ENCODE measurements around the gene MVP.

The MVP gene

DNA sequence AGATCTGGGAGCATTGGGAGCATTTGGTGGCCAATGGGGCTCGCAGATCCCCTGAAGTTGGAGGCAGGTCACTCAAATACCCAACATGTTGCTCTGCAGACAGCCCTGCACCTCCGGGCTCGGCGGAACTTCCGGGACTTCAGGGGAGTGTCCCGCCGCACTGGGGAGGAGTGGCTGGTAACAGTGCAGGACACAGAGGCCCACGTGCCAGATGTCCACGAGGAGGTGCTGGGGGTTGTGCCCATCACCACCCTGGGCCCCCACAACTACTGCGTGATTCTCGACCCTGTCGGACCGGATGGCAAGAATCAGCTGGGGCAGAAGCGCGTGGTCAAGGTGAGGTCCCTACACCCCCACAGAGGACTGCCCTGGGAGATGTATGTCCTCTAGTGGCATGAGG is 16.4 kb downstream of the MVP start:
- H3K4me3 ChIP-seq (ENCODE audit: low read depth, low read length), result no peak overlapping the region
- TF ChIP-seq, protein P1, sequence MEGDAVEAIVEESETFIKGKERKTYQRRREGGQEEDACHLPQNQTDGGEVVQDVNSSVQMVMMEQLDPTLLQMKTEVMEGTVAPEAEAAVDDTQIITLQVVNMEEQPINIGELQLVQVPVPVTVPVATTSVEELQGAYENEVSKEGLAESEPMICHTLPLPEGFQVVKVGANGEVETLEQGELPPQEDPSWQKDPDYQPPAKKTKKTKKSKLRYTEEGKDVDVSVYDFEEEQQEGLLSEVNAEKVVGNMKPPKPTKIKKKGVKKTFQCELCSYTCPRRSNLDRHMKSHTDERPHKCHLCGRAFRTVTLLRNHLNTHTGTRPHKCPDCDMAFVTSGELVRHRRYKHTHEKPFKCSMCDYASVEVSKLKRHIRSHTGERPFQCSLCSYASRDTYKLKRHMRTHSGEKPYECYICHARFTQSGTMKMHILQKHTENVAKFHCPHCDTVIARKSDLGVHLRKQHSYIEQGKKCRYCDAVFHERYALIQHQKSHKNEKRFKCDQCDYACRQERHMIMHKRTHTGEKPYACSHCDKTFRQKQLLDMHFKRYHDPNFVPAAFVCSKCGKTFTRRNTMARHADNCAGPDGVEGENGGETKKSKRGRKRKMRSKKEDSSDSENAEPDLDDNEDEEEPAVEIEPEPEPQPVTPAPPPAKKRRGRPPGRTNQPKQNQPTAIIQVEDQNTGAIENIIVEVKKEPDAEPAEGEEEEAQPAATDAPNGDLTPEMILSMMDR (IDR thresholded peaks at IDR 0.05; ENCODE audit: low read depth, low read length, missing control alignments), result no peak
- no peak for DNase-seq (ENCODE audit: low read depth)

DNA sequence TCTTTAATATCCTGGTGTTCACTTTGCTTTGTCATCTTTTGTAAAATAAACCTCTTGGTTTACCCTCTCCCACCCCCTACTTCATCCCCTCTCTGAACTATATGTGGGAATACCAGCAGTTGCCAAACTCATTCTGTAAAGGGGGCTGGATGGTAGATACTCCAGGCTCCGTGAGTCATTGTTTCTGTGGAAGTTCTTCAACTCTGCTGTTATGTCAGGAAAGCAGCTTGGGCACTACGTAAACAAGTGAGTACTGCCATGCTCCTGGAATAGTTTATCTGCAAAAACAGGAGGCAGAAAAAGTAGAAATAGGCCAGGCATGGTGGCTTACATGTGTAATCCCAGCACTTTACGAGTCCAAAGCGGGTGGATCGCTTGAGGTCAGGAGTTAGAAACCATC is 17.6 kb downstream of the MVP start:
- no peak overlapping the region for H3K4me3 ChIP-seq (ENCODE audit: low read depth, low read length)
- TF ChIP-seq, protein P1 (IDR thresholded peaks at IDR 0.05; ENCODE audit: low read depth, low read length, missing control alignments), result no peak
- DNase-seq (ENCODE audit: low read depth), result no peak

DNA sequence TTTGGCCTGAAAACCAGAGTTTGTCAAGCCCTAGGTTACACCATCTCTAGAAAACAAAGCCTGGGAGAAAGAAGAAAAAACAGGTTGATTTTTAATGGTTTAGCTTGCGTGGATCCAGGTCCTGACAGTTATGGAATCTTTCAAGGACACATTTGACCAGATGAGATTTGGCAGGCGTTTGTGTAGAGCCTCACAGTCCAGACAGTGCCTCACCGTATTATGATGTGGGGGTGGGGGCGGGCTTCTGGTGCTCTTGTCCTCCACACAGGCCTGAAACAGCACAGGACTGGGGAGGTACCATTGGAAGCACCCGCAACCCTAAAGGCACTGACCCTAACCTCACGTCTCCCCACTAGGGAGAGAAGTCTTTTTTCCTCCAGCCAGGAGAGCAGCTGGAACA is 19.6 kb downstream of the MVP start:
- DNase-seq (ENCODE audit: low read depth), result no peak

DNA sequence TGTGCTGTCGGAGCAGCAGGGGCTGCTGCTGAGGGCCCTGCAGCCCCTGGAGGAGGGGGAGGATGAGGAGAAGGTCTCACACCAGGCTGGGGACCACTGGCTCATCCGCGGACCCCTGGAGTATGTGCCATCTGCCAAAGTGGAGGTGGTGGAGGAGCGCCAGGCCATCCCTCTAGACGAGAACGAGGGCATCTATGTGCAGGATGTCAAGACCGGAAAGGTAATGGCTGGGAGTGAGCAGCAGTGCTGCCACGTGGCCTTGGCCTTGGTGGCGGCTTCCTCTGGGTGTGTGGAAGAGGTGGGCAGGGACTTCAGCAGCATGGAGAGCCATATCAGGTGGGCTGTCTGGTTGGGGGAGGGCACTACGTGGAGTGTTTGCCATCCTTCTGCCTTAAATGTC is 20.0 kb downstream of the MVP start:
- H3K4me3 ChIP-seq (ENCODE audit: low read depth, low read length), result no peak overlapping the region
- TF ChIP-seq, protein P1 (IDR thresholded peaks at IDR 0.05; ENCODE audit: low read depth, low read length, missing control alignments), result no peak
- no peak for DNase-seq (ENCODE audit: low read depth)

More for the DNA sequence above, 19.6 kb downstream of the MVP start:
- H3K4me3 ChIP-seq (ENCODE audit: low read depth, low read length), result no peak overlapping the region
- TF ChIP-seq, protein P1 (IDR thresholded peaks at IDR 0.05; ENCODE audit: low read depth, low read length, missing control alignments), result no peak

DNA sequence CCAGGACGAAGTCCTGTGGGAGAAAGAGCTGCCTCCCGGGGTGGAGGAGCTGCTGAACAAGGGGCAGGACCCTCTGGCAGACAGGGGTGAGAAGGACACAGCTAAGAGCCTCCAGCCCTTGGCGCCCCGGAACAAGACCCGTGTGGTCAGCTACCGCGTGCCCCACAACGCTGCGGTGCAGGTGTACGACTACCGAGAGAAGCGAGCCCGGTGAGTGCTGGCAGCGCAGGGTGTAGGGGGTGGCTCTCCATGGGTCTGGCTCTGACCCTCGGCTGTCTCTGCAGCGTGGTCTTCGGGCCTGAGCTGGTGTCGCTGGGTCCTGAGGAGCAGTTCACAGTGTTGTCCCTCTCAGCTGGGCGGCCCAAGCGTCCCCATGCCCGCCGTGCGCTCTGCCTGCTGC is 21.4 kb downstream of the MVP start:
- TF ChIP-seq, protein P1 (IDR thresholded peaks at IDR 0.05; ENCODE audit: low read depth, low read length, missing control alignments), result no peak
- H3K4me3 ChIP-seq (ENCODE audit: low read depth, low read length), result no peak overlapping the region
- no peak for DNase-seq (ENCODE audit: low read depth)

DNA sequence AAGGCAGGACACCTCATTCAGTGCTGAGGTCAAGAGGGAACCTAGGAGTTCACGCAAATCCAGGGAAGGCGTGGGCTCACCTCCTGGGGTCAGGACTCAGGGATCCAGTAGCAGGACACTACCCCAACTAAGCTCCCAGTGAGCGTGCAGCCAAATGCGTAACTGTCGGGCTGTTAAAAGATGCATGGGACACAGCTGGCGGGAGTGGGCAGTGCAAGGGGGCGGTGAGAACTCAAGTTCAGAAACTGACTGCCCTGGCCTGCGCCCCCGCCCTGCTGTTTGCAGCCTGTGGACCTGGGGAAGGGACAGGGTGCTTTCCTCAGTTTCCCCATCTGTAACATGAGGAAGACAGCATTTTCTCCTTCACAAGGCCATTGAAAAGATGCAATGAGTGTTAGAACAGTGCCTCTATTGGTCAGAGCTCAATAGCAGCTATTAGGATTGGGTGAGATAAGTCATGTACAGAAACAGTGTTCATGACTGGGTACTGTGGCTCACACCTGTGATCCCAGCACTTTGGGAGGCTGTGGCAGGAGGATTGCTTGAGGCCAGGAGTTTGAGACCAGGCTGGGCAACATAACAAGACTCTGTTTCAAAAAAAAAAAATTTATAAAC is 22.6 kb downstream of the MVP start:
- no peak overlapping the region for H3K4me3 ChIP-seq (ENCODE audit: low read depth, low read length)
- DNase-seq (ENCODE audit: low read depth), result no peak
- TF ChIP-seq, protein P1 (IDR thresholded peaks at IDR 0.05; ENCODE audit: low read depth, low read length, missing control alignments), result peak; percentile 16

DNA sequence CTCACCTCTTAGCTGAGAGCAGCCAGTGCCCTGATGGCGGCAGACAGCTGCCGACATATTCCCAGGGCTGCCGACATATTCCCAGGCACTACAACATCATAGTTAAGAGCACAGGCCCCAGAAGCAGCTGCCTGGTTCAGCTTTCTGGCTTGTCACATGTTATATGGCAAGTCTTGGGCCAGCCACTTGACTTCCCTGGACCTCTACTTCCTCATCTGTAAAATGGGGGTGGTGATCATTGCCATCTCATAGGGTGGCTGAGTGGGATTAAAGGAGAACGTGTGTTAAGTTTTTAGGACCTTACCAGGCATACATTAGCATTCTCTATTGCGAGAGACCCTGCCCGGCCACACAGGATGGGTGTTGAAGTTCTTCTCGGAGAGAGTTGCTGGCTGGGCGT is 23.7 kb downstream of the MVP start:
- DNase-seq (ENCODE audit: low read depth), result no peak
- TF ChIP-seq, protein P1 (IDR thresholded peaks at IDR 0.05; ENCODE audit: low read depth, low read length, missing control alignments), result no peak
- H3K4me3 ChIP-seq (ENCODE audit: low read depth, low read length), result no peak overlapping the region
